ENCODE measurements around the gene RNF123.

RNF123 gene

DNA sequence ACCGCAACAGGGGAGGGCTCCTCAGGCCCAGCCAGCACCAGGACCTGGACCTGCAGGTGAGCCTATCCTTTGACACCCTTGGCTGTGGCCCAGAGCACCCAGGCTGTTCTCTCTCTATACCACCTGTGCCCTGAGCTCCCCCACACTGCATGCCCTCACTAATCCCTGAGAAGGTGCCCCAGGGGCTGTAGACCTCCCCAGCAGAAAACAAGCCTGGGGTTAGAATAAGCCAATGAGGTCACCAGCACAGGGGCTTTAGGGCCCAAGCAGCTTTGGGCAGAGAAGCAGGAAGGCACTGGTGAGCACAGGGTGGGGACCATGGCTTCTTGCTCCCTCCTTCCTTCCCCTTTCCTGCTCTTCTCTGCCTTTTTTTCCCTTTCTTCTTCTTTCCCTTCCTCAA is 25.5 kb upstream of the RNF123 start:
- in situ Hi-C loops (cut with HindIII; ENCODE audit: low pct_unique_long_range_greater_than_20kb, low sequenced_read_pairs), result no loop called here
- no peak for DNase-seq (ENCODE audit: low read depth in 1 of 2, low spot score in 1 of 2)
- no peak for TF ChIP-seq JUND (IDR thresholded peaks at IDR 0.05; ENCODE audit: low read depth)

DNA sequence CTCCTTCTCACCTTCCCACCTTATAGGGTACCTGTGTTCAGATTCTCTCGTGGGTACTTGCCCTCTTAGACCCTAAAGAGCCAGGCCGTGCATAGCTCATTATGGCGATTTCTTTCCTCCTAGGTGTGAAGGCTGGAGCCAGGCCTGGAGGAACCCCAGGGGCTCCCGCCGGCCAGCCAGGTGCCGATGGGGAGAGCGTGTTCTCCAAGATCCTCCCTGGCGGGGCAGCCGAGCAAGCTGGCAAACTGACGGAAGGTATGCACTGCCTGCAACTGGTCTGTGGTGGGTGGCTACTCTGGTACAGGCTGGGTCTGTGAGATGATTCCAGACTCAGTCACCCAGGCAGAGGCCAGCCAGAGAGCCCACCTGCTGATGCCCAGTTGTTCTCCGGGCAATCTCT is 25.1 kb upstream of the RNF123 start:
- in situ Hi-C loops (cut with HindIII; ENCODE audit: low pct_unique_long_range_greater_than_20kb, low sequenced_read_pairs), result no loop called here
- DNase-seq (ENCODE audit: low read depth in 1 of 2, low spot score in 1 of 2), result no peak
- no peak for TF ChIP-seq JUND (IDR thresholded peaks at IDR 0.05; ENCODE audit: low read depth)

DNA sequence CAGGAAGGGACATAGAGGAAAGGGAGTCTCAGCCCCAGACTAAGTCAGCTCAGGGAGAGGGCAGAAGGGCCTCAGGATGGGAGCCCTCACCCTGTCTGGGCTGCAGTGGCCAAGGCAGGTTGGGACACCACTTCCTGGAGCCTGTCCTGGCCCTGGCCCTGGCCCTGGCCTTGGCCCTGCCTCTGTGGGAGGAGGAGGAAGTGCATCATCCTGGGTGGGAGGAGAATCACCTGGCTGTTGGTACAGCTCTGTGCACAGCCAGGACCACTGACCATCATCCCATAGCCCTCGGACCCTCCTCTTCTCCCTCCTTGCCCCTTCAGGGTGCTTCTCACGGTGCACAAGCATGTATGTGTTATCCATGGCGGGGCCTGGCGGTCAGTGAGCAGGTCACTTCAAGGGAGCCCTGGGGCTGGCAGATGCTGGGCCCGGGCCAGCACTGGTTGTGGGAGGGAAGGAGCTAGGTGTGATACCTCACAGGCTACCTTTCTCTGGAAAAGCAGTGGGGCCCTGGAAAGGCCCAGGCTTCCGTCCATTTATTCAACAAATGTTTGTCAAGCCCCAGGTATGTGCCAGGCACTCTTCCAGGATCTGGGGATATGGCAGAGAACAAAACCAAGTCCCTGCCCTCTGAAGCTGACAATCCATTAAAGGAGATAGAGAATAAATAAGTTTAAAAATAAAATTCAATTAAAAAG is 23.4 kb upstream of the RNF123 start:
- in situ Hi-C loops (cut with HindIII; ENCODE audit: low pct_unique_long_range_greater_than_20kb, low sequenced_read_pairs), result no loop called here
- no peak for TF ChIP-seq JUND (IDR thresholded peaks at IDR 0.05; ENCODE audit: low read depth)
- no peak for DNase-seq (ENCODE audit: low read depth in 1 of 2, low spot score in 1 of 2)

DNA sequence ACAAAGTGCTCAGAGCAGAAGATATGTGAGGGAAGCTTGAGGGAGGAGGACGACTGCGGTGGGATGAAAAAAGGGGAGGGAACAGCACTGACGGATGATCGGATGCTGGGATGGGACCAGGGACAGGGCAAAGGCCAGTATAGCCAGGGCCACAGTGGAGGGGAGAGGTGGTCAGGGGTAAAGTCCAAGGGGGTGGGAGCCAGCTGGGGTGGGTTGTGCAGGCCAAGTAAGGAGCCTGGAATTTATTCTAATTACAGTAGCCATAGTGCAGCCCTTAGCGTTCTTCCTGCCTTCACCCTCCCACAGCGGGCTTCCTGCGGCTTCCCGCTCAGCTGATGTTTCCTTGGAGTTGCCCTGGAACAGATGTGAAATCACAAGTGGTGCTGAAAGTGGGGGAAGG is 22.8 kb upstream of the RNF123 start:
- in situ Hi-C loops (cut with HindIII; ENCODE audit: low pct_unique_long_range_greater_than_20kb, low sequenced_read_pairs), result no loop called here
- no peak for DNase-seq (ENCODE audit: low read depth in 1 of 2, low spot score in 1 of 2)
- no peak for TF ChIP-seq JUND (IDR thresholded peaks at IDR 0.05; ENCODE audit: low read depth)

DNA sequence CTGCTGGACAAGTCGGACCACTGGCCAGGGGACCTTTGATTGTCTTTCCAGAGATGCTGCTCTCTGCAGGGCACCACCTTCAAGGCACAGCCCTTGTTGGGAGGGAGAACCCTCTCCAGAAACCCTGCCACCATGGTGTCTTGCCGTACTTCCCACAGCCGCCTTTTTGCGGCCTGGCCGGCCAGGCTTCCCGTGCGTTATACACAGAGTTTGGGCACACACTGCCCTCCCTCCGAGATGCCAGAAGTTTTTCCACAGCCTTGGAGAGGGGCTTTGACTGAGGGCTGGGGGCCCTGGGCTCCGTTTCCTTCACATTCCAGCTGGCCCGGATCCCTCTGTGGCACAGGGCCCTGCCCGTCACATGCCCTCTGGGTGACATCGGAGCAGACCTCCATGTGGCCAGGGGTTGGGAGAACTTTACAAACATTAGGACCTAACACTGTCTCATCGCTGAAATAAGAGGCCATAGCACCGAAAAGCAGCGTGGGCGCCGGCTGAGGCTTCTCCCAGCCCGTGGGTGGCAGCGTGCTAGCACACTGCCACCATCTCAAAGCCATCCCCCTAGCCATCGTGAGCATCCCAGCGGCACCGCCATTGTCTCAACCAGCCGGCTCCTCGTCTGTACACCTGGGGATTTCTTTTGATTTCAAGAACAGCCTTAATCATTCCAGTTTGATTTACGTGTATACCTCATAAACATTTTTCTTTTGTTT is 21.5 kb upstream of the RNF123 start:
- TF ChIP-seq JUND (IDR thresholded peaks at IDR 0.05; ENCODE audit: low read depth), result no peak
- no peak for DNase-seq (ENCODE audit: low read depth in 1 of 2, low spot score in 1 of 2)
- in situ Hi-C loops (cut with HindIII; ENCODE audit: low pct_unique_long_range_greater_than_20kb, low sequenced_read_pairs), result no loop called here

DNA sequence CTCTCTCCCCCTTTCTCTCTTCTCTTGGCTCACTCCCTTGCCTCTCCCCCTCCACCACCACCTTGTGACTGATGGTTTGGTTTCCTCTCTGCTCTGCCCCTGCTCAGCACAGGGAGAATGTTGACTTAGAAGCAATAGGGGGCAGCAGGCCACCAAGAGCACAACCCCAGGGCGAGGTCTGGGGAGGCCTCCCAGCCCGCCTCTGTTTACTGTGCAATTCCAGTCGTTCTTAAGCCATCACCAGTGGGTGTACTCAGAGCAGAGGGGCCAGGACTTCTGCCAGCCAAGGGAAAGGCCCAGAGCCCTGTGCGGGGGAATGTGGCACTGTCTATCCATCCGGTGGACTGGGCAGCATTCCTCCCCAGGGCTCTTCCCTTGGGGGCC is 21.0 kb upstream of the RNF123 start:
- TF ChIP-seq JUND (IDR thresholded peaks at IDR 0.05; ENCODE audit: low read depth), result no peak
- no peak for DNase-seq (ENCODE audit: low read depth in 1 of 2, low spot score in 1 of 2)
- in situ Hi-C loops (cut with HindIII; ENCODE audit: low pct_unique_long_range_greater_than_20kb, low sequenced_read_pairs), result no loop called here

DNA sequence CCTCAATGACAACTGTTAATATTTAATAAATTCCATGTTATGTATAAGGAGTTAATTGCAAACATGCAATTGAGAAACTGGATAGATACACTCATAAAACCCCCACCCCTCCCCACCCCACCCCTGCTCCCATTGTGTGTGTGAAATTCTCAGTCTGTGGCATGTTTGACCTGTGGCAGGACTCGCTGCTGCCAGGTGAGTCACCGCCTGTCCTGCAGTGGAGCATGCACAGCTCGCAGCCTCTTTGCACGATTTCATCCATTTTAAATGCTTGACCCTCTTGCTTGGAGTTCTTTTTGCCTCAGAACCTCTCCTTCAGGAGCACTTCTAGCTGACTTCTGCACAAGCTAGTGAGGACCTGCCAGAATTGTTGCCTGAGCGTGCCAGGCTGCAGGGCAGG is 20.5 kb upstream of the RNF123 start:
- in situ Hi-C loops (cut with HindIII; ENCODE audit: low pct_unique_long_range_greater_than_20kb, low sequenced_read_pairs), result no loop called here
- no peak for TF ChIP-seq JUND (IDR thresholded peaks at IDR 0.05; ENCODE audit: low read depth)
- DNase-seq (ENCODE audit: low read depth in 1 of 2, low spot score in 1 of 2), result peak in 1 of 2 experiments; percentile 19

DNA sequence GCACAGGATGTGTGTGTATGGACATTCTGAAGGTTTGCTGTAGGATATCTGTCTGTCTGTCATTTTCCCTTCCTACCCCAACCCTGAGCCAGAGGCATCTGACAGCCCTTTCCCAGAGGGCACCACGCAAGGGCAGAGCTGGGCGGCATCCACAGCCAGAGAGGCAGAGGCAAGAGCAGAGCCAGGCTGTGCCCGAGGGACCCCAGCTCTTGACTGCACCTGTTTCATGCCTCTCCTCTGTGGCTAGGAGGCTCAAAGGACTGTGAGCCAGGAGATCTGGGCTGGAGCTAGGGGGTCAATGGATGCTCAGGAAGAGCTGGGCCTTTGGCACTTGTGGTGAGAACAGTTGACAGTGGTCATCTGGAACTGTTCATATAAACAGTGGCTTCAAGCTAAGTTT is 20.0 kb upstream of the RNF123 start:
- no peak for DNase-seq (ENCODE audit: low read depth in 1 of 2, low spot score in 1 of 2)
- TF ChIP-seq JUND (IDR thresholded peaks at IDR 0.05; ENCODE audit: low read depth), result no peak
- in situ Hi-C loops (cut with HindIII; ENCODE audit: low pct_unique_long_range_greater_than_20kb, low sequenced_read_pairs), result no loop called here

DNA sequence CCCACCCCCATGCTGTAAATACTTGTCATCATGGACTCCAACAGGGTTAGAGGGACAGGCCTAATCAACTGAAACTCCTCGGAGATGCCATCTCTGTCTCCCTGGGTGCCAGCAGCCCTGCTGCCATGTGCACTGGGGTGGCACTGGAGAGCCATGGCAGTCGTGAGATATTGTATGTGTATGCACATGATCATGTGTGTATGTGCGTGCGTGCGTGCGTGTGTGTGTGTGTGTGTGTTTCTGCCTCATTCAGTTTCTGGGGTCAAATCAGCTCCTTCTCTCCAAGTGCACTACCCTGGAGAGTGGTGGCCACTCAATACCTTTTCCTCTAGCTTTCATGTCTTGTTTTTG is 18.4 kb upstream of the RNF123 start:
- TF ChIP-seq JUND (IDR thresholded peaks at IDR 0.05; ENCODE audit: low read depth), result no peak
- DNase-seq (ENCODE audit: low read depth in 1 of 2, low spot score in 1 of 2), result no peak
- in situ Hi-C loops (cut with HindIII; ENCODE audit: low pct_unique_long_range_greater_than_20kb, low sequenced_read_pairs), result no loop called here

DNA sequence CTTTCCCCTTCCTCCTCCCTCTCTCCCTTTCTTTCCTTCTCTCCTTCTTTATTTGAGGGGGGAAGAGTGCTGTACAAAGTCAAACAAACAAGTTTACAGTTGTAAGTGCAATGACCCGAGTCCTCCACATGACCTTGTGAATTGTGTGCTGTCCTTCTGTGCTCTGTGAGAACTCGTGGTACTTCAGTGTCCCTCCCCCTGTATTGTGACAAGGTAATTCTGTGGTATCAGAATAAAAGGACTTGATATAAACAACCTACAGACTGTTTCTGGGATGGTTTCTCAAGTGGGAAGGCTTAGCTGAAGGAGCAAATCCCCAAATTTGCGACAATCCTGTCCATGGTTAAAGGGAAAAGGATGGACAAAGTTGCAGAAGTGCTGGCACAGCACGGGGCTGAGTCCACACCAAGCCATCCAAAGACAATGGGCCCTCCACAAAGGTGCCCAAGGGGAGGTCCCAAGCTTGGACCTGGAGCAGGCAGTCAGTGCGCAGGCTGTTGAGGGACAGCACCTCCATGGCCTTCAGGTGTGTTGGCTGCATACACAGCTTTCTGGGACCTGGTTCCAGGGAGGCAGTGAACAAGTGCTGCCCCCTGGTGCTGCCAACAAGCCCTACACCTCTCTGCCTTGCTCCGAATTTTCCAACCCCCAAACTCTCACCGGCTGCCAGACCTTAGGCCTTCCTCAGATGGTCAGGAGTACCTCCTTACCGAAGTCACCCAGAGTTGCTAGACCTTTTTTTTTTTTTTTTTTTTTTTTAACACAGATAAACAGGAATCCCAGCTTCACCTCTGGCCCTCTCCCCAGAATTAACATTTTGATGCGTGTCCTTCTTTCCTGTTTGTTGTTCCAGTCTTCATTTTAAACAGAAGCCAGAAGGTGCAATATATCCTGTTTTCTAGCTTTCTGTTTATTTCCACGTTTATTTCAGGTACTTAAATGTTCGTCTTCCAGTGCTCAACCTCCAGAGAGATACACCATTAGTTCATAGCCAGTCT is 17.8 kb upstream of the RNF123 start:
- no peak for TF ChIP-seq JUND (IDR thresholded peaks at IDR 0.05; ENCODE audit: low read depth)
- in situ Hi-C loops (cut with HindIII; ENCODE audit: low pct_unique_long_range_greater_than_20kb, low sequenced_read_pairs), result no loop called here
- peak; percentile 75 to 83 for DNase-seq (ENCODE audit: low read depth in 1 of 2, low spot score in 1 of 2)

DNA sequence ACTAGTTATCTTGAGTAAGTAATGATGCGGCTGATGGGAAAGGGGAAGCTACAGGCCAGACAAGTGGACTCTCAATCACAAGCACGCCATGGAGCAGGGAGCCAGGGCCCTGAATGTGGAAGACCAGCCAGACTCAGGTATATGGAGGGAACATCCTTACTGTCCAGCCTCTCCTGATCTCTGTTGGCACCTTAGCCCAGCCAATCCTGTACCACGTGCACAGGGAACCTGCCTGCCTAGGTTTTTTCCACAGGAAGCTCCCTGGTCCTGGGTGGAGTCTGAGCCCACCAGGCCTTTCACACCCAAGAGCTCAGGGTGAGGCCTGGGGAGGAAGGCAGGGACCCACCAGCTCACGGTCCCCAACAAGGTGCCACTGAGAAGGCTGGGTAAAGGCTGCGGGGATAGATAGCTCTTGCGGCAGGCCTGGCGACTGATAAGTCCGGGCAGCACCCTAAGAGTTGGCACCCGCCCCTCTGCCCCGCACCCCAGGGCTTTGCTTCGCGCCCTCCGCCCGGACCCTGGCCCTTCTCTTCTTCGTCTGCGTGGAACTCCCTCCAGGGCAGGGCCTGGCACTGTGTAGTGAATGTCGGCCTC is 16.1 kb upstream of the RNF123 start:
- in situ Hi-C loops (cut with HindIII; ENCODE audit: low pct_unique_long_range_greater_than_20kb, low sequenced_read_pairs), result no loop called here
- peak; percentile 20 to 68 for DNase-seq (ENCODE audit: low read depth in 1 of 2, low spot score in 1 of 2)

DNA sequence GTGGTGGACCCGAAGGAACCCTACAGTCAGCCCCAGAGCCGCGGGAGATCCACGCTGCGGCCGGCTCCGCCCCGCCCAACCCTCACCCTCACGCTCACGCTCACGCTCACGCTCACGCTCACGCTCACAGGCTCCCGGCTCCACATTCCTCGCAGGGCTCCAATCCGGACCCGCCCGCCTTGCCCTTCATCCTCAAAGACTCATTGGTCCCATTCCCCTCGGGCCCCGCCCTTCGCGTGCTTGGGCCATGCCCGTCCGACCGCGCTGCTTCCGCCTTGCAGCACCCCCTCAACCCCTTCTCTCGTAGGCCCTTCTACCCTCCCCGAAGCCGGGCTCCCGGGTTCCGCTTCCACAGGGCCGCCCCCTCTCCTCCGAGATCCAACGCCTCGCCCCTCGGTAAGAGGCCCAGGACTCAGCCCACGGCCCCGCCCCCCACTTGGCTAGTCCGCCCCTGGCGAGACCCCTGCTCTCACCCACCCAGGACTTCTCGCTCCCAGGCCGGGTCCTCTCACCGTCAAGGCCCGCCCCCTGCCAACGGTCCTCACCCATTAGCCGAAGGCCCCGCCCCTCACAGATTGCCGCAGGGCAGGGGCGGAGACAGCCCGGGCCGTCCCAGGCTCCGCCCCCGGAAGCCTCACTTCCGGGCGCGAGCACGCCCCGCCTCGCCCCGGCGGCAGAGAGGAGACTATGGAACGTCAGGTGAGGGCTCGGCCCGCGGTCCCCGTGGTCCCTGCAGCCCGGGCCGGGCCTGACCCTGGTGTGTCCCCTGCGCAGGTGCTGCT is 15.5 kb upstream of the RNF123 start, which contains the start of gene APEH:
APEH (plus strand) TSS at position 637 of the 782 bp plus-strand sequence; CDS start at position 688, 51 bp downstream.
- in situ Hi-C loops (cut with HindIII; ENCODE audit: low pct_unique_long_range_greater_than_20kb, low sequenced_read_pairs), result no loop called here
- peak; percentile 89 to 99 for DNase-seq (ENCODE audit: low read depth in 1 of 2, low spot score in 1 of 2)
- no peak for TF ChIP-seq JUND (IDR thresholded peaks at IDR 0.05; ENCODE audit: low read depth)

More for the DNA sequence above, 16.1 kb upstream of the RNF123 start:
- no peak for TF ChIP-seq JUND (IDR thresholded peaks at IDR 0.05; ENCODE audit: low read depth)

Data from T47D (cell line).